DMS53 treated with DMSO at 0.1 percent for 48 hours (cell line): ENCODE results near the gene ARL8A.

Source experiments
- DNase-seq: peaks from one replicate; lab custom pipeline; 2025; ENCODE audit not compliant: unreplicated experiment; lab: John Stamatoyannopoulos, UW

Gene ARL8A

GRCh38 chr1:202084791-202085681, 59.5 kb downstream of the ARL8A start:
- DNase-seq: no peak
